K562 (cell line): ENCODE measurements around the gene GABRR3. TPM values are rescaled to one million over a fixed set of nuclear protein-coding genes. Genes with fewer than 3 reads are reported as not detected.

Experiments
- ATAC-seq: fragments of 200-7000 bp; cut with Tn5 transposase; 3 replicates; pipeline ENCODE4 v1.9.1; 2020; ENCODE audit warnings: moderate library complexity
- BruUV-seq: library from RNA; stranded (reverse); fragments of 400-500 nt; replicated peaks from 2 replicates; lab custom pipeline; 2021; lab: Mats Ljungman, UMichigan
- CTCF ChIA-PET: fragments of 300-600 bp; formaldehyde crosslinking; extraction: SDS; loops from one replicate; lab custom pipeline; 2021; ENCODE audit warnings: low intra/inter-chr PET ratio; lab: Yijun Ruan, JAX
- POLR2A ChIA-PET: fragments of 300-600, 350-650 bp; sonication (Branson Sonifier 250); formaldehyde crosslinking; extraction: SDS; loops from one replicate; lab custom pipeline; 2021; ENCODE audit warnings: antibody characterized with exemption, inconsistent platforms; lab: Yijun Ruan, JAX
- DNase-seq, 4 experiments: peaks; one replicate each; pipeline versions ENCODE4 v3.0.0 to v3.0.0-alpha.2; 2011 to 2018; ENCODE audit warnings: low spot score in 3 of 4, mixed read lengths in 3 of 4; ENCODE audit errors: extremely low read depth in 1 of 4
- FAIRE-seq: peaks from 2 replicates; lab custom pipeline; 2011; peaks lifted over from hg19 to GRCh38; lab: Jason Lieb, UNC
- H2AFZ ChIP-seq: 2 replicates; pipeline ENCODE4 v1.6.0; 2011; ENCODE audit warnings: low read depth, low read length, control low read depth, inconsistent platforms
- H3K27ac ChIP-seq: fragments of 200-600 bp; 3 replicates; pipeline ENCODE4 v1.8.0; 2011; ENCODE audit warnings: low read depth, mild to moderate bottlenecking, control low read depth, inconsistent platforms, low read length, moderate library complexity, mixed read lengths; ENCODE audit errors: extremely low read depth
- H3K27me3 ChIP-seq, 2 experiments: fragments of 300-600 bp in 1 of 2; 2 replicates in 1 of 2; 3 replicates in 1 of 2; pipeline versions ENCODE4 v1.6.0 to v1.8.0; 2011; ENCODE audit warnings: inconsistent platforms in 2 of 2, low read length in 2 of 2, mild to moderate bottlenecking in 1 of 2, mixed read lengths in 1 of 2, moderate library complexity in 1 of 2; ENCODE audit not compliant: control insufficient read depth in 2 of 2, insufficient read depth in 2 of 2
- H3K36me3 ChIP-seq: fragments of 300-600 bp; 3 replicates; pipeline ENCODE4 v1.8.0; 2011; ENCODE audit warnings: mild to moderate bottlenecking, low read length, inconsistent platforms; ENCODE audit not compliant: control insufficient read depth, insufficient read depth
- H3K4me1 ChIP-seq, 2 experiments: fragments of 200-600 bp in 1 of 2; replicated peaks in 1 of 2; 2 replicates in 1 of 2; 3 replicates in 1 of 2; pipeline versions ENCODE4 v1.5.1 to v1.8.0; 2011; ENCODE audit warnings: inconsistent platforms in 2 of 2, low read length in 2 of 2, mild to moderate bottlenecking in 1 of 2, mixed read lengths in 1 of 2, moderate library complexity in 1 of 2; ENCODE audit not compliant: control insufficient read depth in 2 of 2, insufficient read depth in 2 of 2
- H3K4me2 ChIP-seq: 2 replicates; pipeline ENCODE4 v1.6.1; 2011; ENCODE audit warnings: low read length, control low read depth, inconsistent platforms, mixed read lengths; ENCODE audit not compliant: insufficient read depth
- H3K4me3 ChIP-seq: fragments of 200-600 bp; sonication (generic), shearing (Covaris generic); 2 replicates; pipeline ENCODE4 v1.5.1; 2016; ENCODE audit warnings: control low read depth, inconsistent platforms
- H3K79me2 ChIP-seq: fragments of 200-600 bp; 3 replicates; pipeline ENCODE4 v1.8.0; 2011; ENCODE audit warnings: low read length, inconsistent platforms; ENCODE audit not compliant: control insufficient read depth, insufficient read depth
- H3K9ac ChIP-seq, 2 experiments: 2 replicates each; pipeline versions ENCODE4 v1.6.0 to v1.6.1; 2011; ENCODE audit warnings: low read depth in 2 of 2, low read length in 2 of 2, control low read depth in 1 of 2, inconsistent platforms in 1 of 2, mild to moderate bottlenecking in 1 of 2, mixed read lengths in 1 of 2; ENCODE audit not compliant: insufficient read depth in 1 of 2
- H3K9me1 ChIP-seq: one replicate; pipeline ENCODE4 v1.6.0; 2011; ENCODE audit warnings: inconsistent platforms, mild to moderate bottlenecking, low read length, moderate library complexity; ENCODE audit not compliant: control insufficient read depth, insufficient read depth
- H3K9me3 ChIP-seq: replicated peaks from 2 replicates; pipeline ENCODE4 v1.5.1; 2011; ENCODE audit warnings: low read depth, low read length, inconsistent platforms; ENCODE audit not compliant: control insufficient read depth, insufficient read depth
- H4K20me1 ChIP-seq: replicated peaks from 2 replicates; pipeline ENCODE4 v1.6.1; 2011; ENCODE audit warnings: low read length, inconsistent platforms, mixed read lengths; ENCODE audit not compliant: control insufficient read depth, insufficient read depth
- ARID1B ChIP-seq: fragments of 450-650 bp; IDR thresholded peaks from 2 replicates; pipeline ENCODE4 v1.6.1; 2016; ENCODE audit warnings: antibody characterized with exemption, mild to moderate bottlenecking, inconsistent platforms
- BCL6 ChIP-seq: fragments of 250-450 bp; sonication (Bioruptor Pico); IDR thresholded peaks from 2 replicates; pipeline ENCODE4 v1.4.0; 2020
- HNRNPUL1 ChIP-seq: fragments of 200-400 bp; formaldehyde crosslinking; IDR thresholded peaks from 2 replicates; pipeline ENCODE4 v1.6.1; 2017; ENCODE audit warnings: low read length
- JUND ChIP-seq, 2 experiments: IDR thresholded peaks; 2 replicates in 1 of 2; 3 replicates in 1 of 2; pipeline ENCODE4 v1.6.1; 2011; ENCODE audit warnings: borderline replicate concordance in 2 of 2, low read depth in 2 of 2, low read length in 2 of 2, improper control_type of control experiment in 1 of 2, missing biosample characterization in 1 of 2, missing genetic modification characterization in 1 of 2, missing genetic modification reagents in 1 of 2
- KLF13 ChIP-seq: fragments of 450-650 bp; IDR thresholded peaks from 2 replicates; pipeline ENCODE4 v1.6.1; 2016; ENCODE audit warnings: missing genetic modification characterization, low read depth, mild to moderate bottlenecking, missing compliant biosample characterization, moderate library complexity, borderline replicate concordance
- NCOR1 ChIP-seq: fragments of 450-650 bp; IDR thresholded peaks from 2 replicates; pipeline ENCODE4 v1.6.1; 2016; ENCODE audit warnings: mild to moderate bottlenecking, moderate library complexity
- POU5F1 ChIP-seq: fragments of 150-350 bp; IDR thresholded peaks from 2 replicates; pipeline ENCODE4 v1.6.1; 2014; ENCODE audit warnings: borderline replicate concordance, low read length, low read depth, mild to moderate bottlenecking; ENCODE audit not compliant: partially characterized antibody
- SNRNP70 ChIP-seq: fragments of 200-400 bp; formaldehyde crosslinking; optimal IDR thresholded peaks from 2 replicates; pipeline ENCODE3; 2017; ENCODE audit warnings: low read depth, low read length
- SRSF9 ChIP-seq: fragments of 200-400 bp; formaldehyde crosslinking; IDR thresholded peaks from 2 replicates; pipeline ENCODE4 v1.6.1; 2017; ENCODE audit warnings: low read depth, low read length, borderline replicate concordance
- ZNF23 ChIP-seq: fragments of 250-450 bp; sonication (Bioruptor Pico); IDR thresholded peaks from 2 replicates; pipeline ENCODE4 v1.4.0; 2020; ENCODE audit warnings: mild to moderate bottlenecking
- WGBS: fragments of 100-300 bp; shearing (Covaris generic); methylation state at CpG from one replicate; pipeline ENCODE4 v1.1.6; 2016; ENCODE audit warnings: low coverage, mixed read lengths; ENCODE audit not compliant: insufficient coverage; ENCODE audit errors: missing lambda C conversion rate; 5-methylcytosine and 5-hydroxymethylcytosine counted together
- in situ Hi-C: fragments of 300-500 bp; cut with MboI; formaldehyde crosslinking; loops from 4 replicates; pipeline ENCODE4 v1.15.0; 2018; ENCODE audit warnings: inconsistent platforms, mixed read lengths
- intact Hi-C: fragments of 100-400 bp; cut with micrococcal nuclease; formaldehyde crosslinking; loops from 2 replicates; pipeline ENCODE4 v1.14.2; 2022
- polyA plus RNA-seq, 8 experiments: library from polyadenylated mRNA; depleted of rRNA in 4 of 8; stranded (reverse) in 5 of 8; unstranded in 3 of 8; fragments of >200 nt; fragmentation: Nextera tagmentation in 2 of 8; fragmentation: Illumina TruSeq in 1 of 8; extraction: Ambion mirVana in 2 of 8; extraction: Trizol in 1 of 8; gene quantifications; 2 replicates each; pipeline versions ENCODE4 v1.2.1 to v1.2.3, GENCODE V29; 2011 to 2014; ENCODE audit warnings: inconsistent platforms in 1 of 8, missing spikeins in 1 of 8
- total RNA-seq, 7 experiments: library from RNA; depleted of rRNA in 6 of 7; stranded (reverse); fragments of >200 nt in 6 of 7; fragmentation: Illumina TruSeq in 2 of 7; extraction: Trizol in 2 of 7; gene quantifications; 2 replicates each; pipeline versions ENCODE4 v1.2.1 to v1.2.3, GENCODE V29; 2011 to 2021; ENCODE audit warnings: low replicate concordance in 1 of 7
- TF ChIP-seq, protein P1 (sequence below): fragments of 450-650 bp; formaldehyde crosslinking; IDR thresholded peaks from 2 replicates; pipeline ENCODE4 v1.4.0; 2020; ENCODE audit warnings: mild to moderate bottlenecking, moderate library complexity
- TF ChIP-seq, protein P2 (sequence below): fragments of 450-650 bp; IDR thresholded peaks from 2 replicates; pipeline ENCODE4 v1.6.1; 2016; ENCODE audit warnings: low read depth, mild to moderate bottlenecking, moderate library complexity
- TF ChIP-seq, protein P3 (sequence below): sonication (generic); formaldehyde crosslinking; IDR thresholded peaks from 2 replicates; pipeline ENCODE4 v1.4.0; 2020; ENCODE audit warnings: mild to moderate bottlenecking, missing genetic modification reagents
- TF ChIP-seq, protein P4 (sequence below): sonication (generic); formaldehyde crosslinking; IDR thresholded peaks from 2 replicates; pipeline ENCODE4 v1.5.0; 2020; ENCODE audit warnings: missing genetic modification reagents

The GABRR3 gene
- total and polyA plus RNA-seq, 9 of the 15 experiments (the other 6 are each of a cell fraction or from before 2014, with no cell fraction given), result not detected

DNA sequence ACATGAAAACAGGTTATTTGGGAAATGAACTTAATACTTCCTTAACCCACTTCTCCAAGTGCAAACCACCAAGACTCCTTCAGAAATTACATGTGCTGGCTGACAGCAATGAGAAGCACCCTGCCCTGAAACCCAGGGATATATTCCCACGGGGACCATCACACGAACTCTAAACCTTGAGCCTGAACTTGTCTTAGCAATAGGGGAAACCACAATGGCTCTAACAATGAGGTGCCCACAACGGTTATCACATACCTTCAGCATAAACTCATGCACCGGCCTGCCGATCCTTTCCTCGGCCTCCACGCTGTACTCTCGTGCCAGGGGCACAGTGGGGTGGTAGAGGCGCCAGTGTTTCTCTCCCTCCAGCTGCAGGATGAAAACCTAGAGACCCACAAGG is 76.3 kb downstream of the GABRR3 start:
- Histone ChIP-seq H3K27ac (no peak overlapping the region), H3K27me3 (no peaks in the 10 kb centered on the region)
- TF ChIP-seq POU5F1, result no peak
- TF ChIP-seq, protein P1, sequence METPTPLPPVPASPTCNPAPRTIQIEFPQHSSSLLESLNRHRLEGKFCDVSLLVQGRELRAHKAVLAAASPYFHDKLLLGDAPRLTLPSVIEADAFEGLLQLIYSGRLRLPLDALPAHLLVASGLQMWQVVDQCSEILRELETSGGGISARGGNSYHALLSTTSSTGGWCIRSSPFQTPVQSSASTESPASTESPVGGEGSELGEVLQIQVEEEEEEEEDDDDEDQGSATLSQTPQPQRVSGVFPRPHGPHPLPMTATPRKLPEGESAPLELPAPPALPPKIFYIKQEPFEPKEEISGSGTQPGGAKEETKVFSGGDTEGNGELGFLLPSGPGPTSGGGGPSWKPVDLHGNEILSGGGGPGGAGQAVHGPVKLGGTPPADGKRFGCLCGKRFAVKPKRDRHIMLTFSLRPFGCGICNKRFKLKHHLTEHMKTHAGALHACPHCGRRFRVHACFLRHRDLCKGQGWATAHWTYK (CRISPR knock-in tag), result no peak
- no peak for TF ChIP-seq NCOR1
- TF ChIP-seq HNRNPUL1, result no peak
- no peak for TF ChIP-seq BCL6 (CRISPR knock-in tag)
- TF ChIP-seq JUND (IDR thresholded peaks at IDR 0.05; ENCODE audit: borderline replicate concordance, low read depth, low read length), result no peak
- TF ChIP-seq JUND (tag; IDR thresholded peaks at IDR 0.05; ENCODE audit: borderline replicate concordance, low read depth, low read length), result no peak
- no peak for TF ChIP-seq ARID1B
- TF ChIP-seq, protein P2, sequence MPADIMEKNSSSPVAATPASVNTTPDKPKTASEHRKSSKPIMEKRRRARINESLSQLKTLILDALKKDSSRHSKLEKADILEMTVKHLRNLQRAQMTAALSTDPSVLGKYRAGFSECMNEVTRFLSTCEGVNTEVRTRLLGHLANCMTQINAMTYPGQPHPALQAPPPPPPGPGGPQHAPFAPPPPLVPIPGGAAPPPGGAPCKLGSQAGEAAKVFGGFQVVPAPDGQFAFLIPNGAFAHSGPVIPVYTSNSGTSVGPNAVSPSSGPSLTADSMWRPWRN, result no peak
- TF ChIP-seq KLF13 (tag), result no peak
- no peak for TF ChIP-seq SNRNP70
- TF ChIP-seq, protein P3, sequence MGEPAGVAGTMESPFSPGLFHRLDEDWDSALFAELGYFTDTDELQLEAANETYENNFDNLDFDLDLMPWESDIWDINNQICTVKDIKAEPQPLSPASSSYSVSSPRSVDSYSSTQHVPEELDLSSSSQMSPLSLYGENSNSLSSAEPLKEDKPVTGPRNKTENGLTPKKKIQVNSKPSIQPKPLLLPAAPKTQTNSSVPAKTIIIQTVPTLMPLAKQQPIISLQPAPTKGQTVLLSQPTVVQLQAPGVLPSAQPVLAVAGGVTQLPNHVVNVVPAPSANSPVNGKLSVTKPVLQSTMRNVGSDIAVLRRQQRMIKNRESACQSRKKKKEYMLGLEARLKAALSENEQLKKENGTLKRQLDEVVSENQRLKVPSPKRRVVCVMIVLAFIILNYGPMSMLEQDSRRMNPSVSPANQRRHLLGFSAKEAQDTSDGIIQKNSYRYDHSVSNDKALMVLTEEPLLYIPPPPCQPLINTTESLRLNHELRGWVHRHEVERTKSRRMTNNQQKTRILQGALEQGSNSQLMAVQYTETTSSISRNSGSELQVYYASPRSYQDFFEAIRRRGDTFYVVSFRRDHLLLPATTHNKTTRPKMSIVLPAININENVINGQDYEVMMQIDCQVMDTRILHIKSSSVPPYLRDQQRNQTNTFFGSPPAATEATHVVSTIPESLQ, result no peak
- no peak for TF ChIP-seq SRSF9
- no peak for TF ChIP-seq ZNF23 (CRISPR knock-in tag)
- TF ChIP-seq, protein P4, sequence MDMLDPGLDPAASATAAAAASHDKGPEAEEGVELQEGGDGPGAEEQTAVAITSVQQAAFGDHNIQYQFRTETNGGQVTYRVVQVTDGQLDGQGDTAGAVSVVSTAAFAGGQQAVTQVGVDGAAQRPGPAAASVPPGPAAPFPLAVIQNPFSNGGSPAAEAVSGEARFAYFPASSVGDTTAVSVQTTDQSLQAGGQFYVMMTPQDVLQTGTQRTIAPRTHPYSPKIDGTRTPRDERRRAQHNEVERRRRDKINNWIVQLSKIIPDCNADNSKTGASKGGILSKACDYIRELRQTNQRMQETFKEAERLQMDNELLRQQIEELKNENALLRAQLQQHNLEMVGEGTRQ, result no peak
- TF ChIP-seq, all 486 proteins: peak for 0
- 86% methylated on average over 7 of the region's 9 CpGs for WGBS
- H4K20me1 ChIP-seq, result no peaks in the 10 kb centered on the region
- ChIA-PET CTCF (no interaction called here), POLR2A (interaction anchor here (1.2 kb wide), 1 partner anchor 10 kb away, joined by 3 read pairs; no protein-coding TSS in a partner anchor)
- intact Hi-C loops (no loop called here), in situ Hi-C loops (no loop called here)
- FAIRE-seq (no peak), DNase-seq (no peak), ATAC-seq (no peak)
- no peaks in the 10 kb centered on the region; a peak in 2 of 5 replicates for H3K4me1 ChIP-seq
- no peak overlapping the region for H3K4me3 ChIP-seq
- no peak overlapping the region for H3K9ac ChIP-seq
- BruUV-seq, result no TSS peak
- H3K4me2 ChIP-seq, result no peak overlapping the region
- peaks cover 51% of the 10 kb centered on the region; the same call in 2 of the 3 replicates for H3K36me3 ChIP-seq
- H3K9me3 ChIP-seq, result no peaks in the 10 kb centered on the region
- H3K9me1 ChIP-seq, result peaks cover 3% of the 10 kb centered on the region
- peaks cover 9% of the 10 kb centered on the region for H3K79me2 ChIP-seq
- no peak overlapping the region for H2AFZ ChIP-seq
